ENCODE results near the gene HSD11B2.

Gene HSD11B2

GRCh38 chr16:67482233-67482924 is 51.5 kb downstream of the HSD11B2 start:
- no peak for DNase-seq

- no peak for DNase-seq
Measured at GRCh38 chr16:67483150-67483549, 52.2 kb downstream of the HSD11B2 start, which contains the start of gene AGRP. Gene AGRP, minus strand, starts transcription at chr16:67483547. Its CDS starts 149 bp downstream, at chr16:67483398.

- DNase-seq: no peak
Measured at GRCh38 chr16:67483731-67484525, 53.0 kb downstream of the HSD11B2 start.

- DNase-seq: no peak
Measured at GRCh38 chr16:67486805-67487204, 55.9 kb downstream of the HSD11B2 start.
